B cell (primary cell): ENCODE data around the gene SYCP3. TPM values are rescaled to one million over a fixed set of nuclear protein-coding genes. Genes with fewer than 3 reads are reported as not detected.

ENCODE experiments used
- ATAC-seq: fragments of 200-7000 bp; cut with Tn5 transposase; one replicate; pipeline ENCODE4 v1.10.0; 2021; ENCODE audit warnings: low read depth, mild to moderate bottlenecking, moderate number of reproducible peaks, moderate library complexity
- CTCF ChIA-PET: fragments of 350-600 bp; sonication (Branson Sonifier 250); formaldehyde crosslinking; loops from one replicate; lab custom pipeline; 2021; ENCODE audit warnings: antibody characterized with exemption, inconsistent platforms; lab: Charles Lee
- POLR2A ChIA-PET: fragments of 350-600 bp; sonication (Branson Sonifier 250); formaldehyde crosslinking; loops from one replicate; lab custom pipeline; 2021; ENCODE audit warnings: antibody characterized with exemption; lab: Charles Lee
- DNase-seq: peaks from one replicate; pipeline ENCODE4 v3.0.0; 2013
- H2AFZ ChIP-seq: 2 replicates; pipeline ENCODE4 v1.6.1; 2012; ENCODE audit warnings: mild to moderate bottlenecking, low read depth, low read length; ENCODE audit not compliant: insufficient read depth, poor library complexity, severe bottlenecking
- H3K27ac ChIP-seq, 2 donors: 1 replicate in 1 of 2; 2 replicates in 1 of 2; pipeline ENCODE4 v1.5.1; 2012 to 2013; ENCODE audit warnings: low read length in 2 of 2, mild to moderate bottlenecking in 2 of 2, moderate library complexity in 1 of 2
- H3K27me3 ChIP-seq, 4 experiments: fragments of 200-600 bp in 1 of 4; sonication (generic) in 1 of 4; replicated peaks in 1 of 4; 1 replicate in 2 of 4; 2 replicates in 2 of 4; pipeline versions ENCODE4 v1.6.1 to v1.7.0; 2013 to 2016; ENCODE audit warnings: low read length in 3 of 4, mild to moderate bottlenecking in 2 of 4, mixed read lengths in 1 of 4, moderate library complexity in 1 of 4; ENCODE audit not compliant: insufficient read depth in 4 of 4, control insufficient read depth in 3 of 4; ENCODE audit errors: control extremely low read depth in 1 of 4
- H3K36me3 ChIP-seq, 2 experiments: replicated peaks in 1 of 2; 1 replicate in 1 of 2; 2 replicates in 1 of 2; pipeline versions ENCODE4 v1.6.1 to v1.7.1; 2013; ENCODE audit warnings: low read length in 1 of 2; ENCODE audit not compliant: insufficient read depth in 2 of 2, control insufficient read depth in 1 of 2; ENCODE audit errors: control extremely low read depth in 1 of 2, extremely low read depth in 1 of 2
- H3K4me1 ChIP-seq, 2 donors: fragments of 200-600 bp in 1 of 2; sonication (generic) in 1 of 2; 1 replicate in 1 of 2; 2 replicates in 1 of 2; pipeline versions ENCODE4 v1.5.1 to v1.6.1; 2013 to 2017; ENCODE audit warnings: low read length in 2 of 2; ENCODE audit not compliant: control insufficient read depth in 2 of 2, insufficient read depth in 2 of 2
- H3K4me2 ChIP-seq: replicated peaks from 2 replicates; pipeline ENCODE3; 2012; ENCODE audit warnings: mild to moderate bottlenecking, low read depth, low read length; ENCODE audit not compliant: poor library complexity, severe bottlenecking
- H3K4me3 ChIP-seq, 5 experiments: fragments of 200-600 bp in 1 of 5; sonication (generic) in 1 of 5; 1 replicate in 3 of 5; 2 replicates in 2 of 5; pipeline versions ENCODE4 v1.5.1 to v1.7.0; 2011 to 2016; ENCODE audit warnings: low read length in 4 of 5, mild to moderate bottlenecking in 4 of 5, low read depth in 2 of 5, control low read depth in 1 of 5, moderate library complexity in 1 of 5; ENCODE audit not compliant: insufficient read depth in 1 of 5; ENCODE audit errors: control extremely low read depth in 1 of 5, extremely low read depth in 1 of 5
- H3K79me2 ChIP-seq: fragments of 200-600 bp; sonication (generic); one replicate; pipeline ENCODE4 v1.6.0; 2016; ENCODE audit warnings: low read length; ENCODE audit not compliant: control insufficient read depth, insufficient read depth
- H3K9ac ChIP-seq: fragments of 200-600 bp; sonication (generic); 2 replicates; pipeline ENCODE4 v1.6.1; 2017; ENCODE audit warnings: mild to moderate bottlenecking, low read length, moderate library complexity
- H3K9me3 ChIP-seq, 3 donors: one replicate each; pipeline versions ENCODE4 v1.6.1 to v1.7.1; 2013; ENCODE audit warnings: low read length in 2 of 3; ENCODE audit not compliant: control insufficient read depth in 2 of 3, insufficient read depth in 1 of 3; ENCODE audit errors: control extremely low read depth in 1 of 3
- H4K20me1 ChIP-seq: 2 replicates; pipeline ENCODE4 v1.6.0; 2012; ENCODE audit warnings: mild to moderate bottlenecking, low read length; ENCODE audit not compliant: insufficient read depth, control insufficient read depth, poor library complexity, severe bottlenecking
- H3K27ac Mint-ChIP-seq: one replicate; pipeline ENCODE4 v1.8.0; 2021; ENCODE audit warnings: mixed read lengths
- H3K27me3 Mint-ChIP-seq: one replicate; pipeline ENCODE4 v1.8.0; 2021; ENCODE audit warnings: mixed read lengths
- H3K4me1 Mint-ChIP-seq: one replicate; pipeline ENCODE4 v1.8.0; 2021; ENCODE audit warnings: mixed read lengths
- H3K4me3 Mint-ChIP-seq: one replicate; pipeline ENCODE4 v1.8.0; 2021; ENCODE audit warnings: mixed read lengths
- H3K9me3 Mint-ChIP-seq: one replicate; pipeline ENCODE4 v1.8.0; 2022; ENCODE audit warnings: mixed read lengths; ENCODE audit not compliant: insufficient read depth
- EZH2 ChIP-seq: IDR thresholded peaks from 2 replicates; pipeline ENCODE4 v1.6.1; 2012; ENCODE audit warnings: borderline replicate concordance, low read depth, mild to moderate bottlenecking, moderate library complexity, low read length; ENCODE audit not compliant: insufficient read depth, poor library complexity, severe bottlenecking
- WGBS: methylation state at CpG from one replicate; pipeline ENCODE4 v1.1.5; 2013; ENCODE audit warnings: missing lambda C conversion rate; ENCODE audit not compliant: insufficient coverage; 5-methylcytosine and 5-hydroxymethylcytosine counted together
- intact Hi-C: fragments of 100-400 bp; cut with micrococcal nuclease; formaldehyde crosslinking; loops from one replicate; pipeline ENCODE4 v1.10.0; 2022
- polyA plus RNA-seq: library from polyadenylated mRNA; depleted of rRNA; stranded (reverse); fragments of >200 nt; gene quantifications from 2 replicates; pipeline ENCODE4 v1.2.3, GENCODE V29; 2012
- total RNA-seq, 2 donors: library from RNA; stranded (reverse); fragments of 120-200 nt in 1 of 2; gene quantifications; 1 replicate in 1 of 2; 2 replicates in 1 of 2; pipeline versions ENCODE4 v1.2.3 to v1.2.4, GENCODE V29; 2013 to 2022
- TF ChIP-seq, protein P1 (sequence below): fragments of 200-600 bp; IDR thresholded peaks from one replicate; pipeline ENCODE4 v1.8.0; 2022; ENCODE audit warnings: antibody characterized with exemption, mild to moderate bottlenecking

Gene SYCP3
- total and polyA plus RNA-seq, 2 donors (not counting 1 experiment from before 2014, with no cell fraction given), result 0.04 to 0.12 TPM

- Histone ChIP-seq H3K4me1 (peaks cover 36 to 43% of the 10 kb centered on the region in 2 donors), H2AFZ (no peak overlapping the region), H3K27ac (no peak overlapping the region), H3K9me3 (no peaks in the 10 kb centered on the region), H3K4me2 (no peak overlapping the region), H3K27me3 (no peaks in the 10 kb centered on the region), H3K79me2 (no peaks in the 10 kb centered on the region), H4K20me1 (no peaks in the 10 kb centered on the region), H3K36me3 (peaks cover 17 to 22% of the 10 kb centered on the region in 2 experiments), H3K4me3 (no peak overlapping the region), H3K9ac (no peak overlapping the region)
- Mint-ChIP-seq H3K4me3 (no peak overlapping the region), H3K27ac (peak overlapping the region; percentile 74), H3K4me1 (peaks cover 63% of the 10 kb centered on the region), H3K9me3 (no peaks in the 10 kb centered on the region), H3K27me3 (no peaks in the 10 kb centered on the region)
- ChIA-PET POLR2A (interaction anchor here (0.6 kb wide), 1 partner anchor 25 kb away, joined by 5 read pairs; no protein-coding TSS in a partner anchor), CTCF (interaction anchor here (1.4 to 4.5 kb wide), 3 partner anchors 13 to 82 kb away, joined by 3 to 30 read pairs (median 10); partner anchors contain the start of gene GNPTAB)
- intact Hi-C loops, result loop anchor here (10.0 kb wide), 1 partner anchor 1697 kb away; no protein-coding TSS in a partner anchor
- no peak for TF ChIP-seq EZH2
- TF ChIP-seq, protein P1, sequence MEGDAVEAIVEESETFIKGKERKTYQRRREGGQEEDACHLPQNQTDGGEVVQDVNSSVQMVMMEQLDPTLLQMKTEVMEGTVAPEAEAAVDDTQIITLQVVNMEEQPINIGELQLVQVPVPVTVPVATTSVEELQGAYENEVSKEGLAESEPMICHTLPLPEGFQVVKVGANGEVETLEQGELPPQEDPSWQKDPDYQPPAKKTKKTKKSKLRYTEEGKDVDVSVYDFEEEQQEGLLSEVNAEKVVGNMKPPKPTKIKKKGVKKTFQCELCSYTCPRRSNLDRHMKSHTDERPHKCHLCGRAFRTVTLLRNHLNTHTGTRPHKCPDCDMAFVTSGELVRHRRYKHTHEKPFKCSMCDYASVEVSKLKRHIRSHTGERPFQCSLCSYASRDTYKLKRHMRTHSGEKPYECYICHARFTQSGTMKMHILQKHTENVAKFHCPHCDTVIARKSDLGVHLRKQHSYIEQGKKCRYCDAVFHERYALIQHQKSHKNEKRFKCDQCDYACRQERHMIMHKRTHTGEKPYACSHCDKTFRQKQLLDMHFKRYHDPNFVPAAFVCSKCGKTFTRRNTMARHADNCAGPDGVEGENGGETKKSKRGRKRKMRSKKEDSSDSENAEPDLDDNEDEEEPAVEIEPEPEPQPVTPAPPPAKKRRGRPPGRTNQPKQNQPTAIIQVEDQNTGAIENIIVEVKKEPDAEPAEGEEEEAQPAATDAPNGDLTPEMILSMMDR, result no peak
- ATAC-seq, result no peak
- WGBS, result 100% methylated on average over 1 of the region's 1 CpG
- no peak for DNase-seq
These were observed 8.4 kb upstream of the SYCP3 start for GRCh38 chr12:101747697-101748096.

DNA sequence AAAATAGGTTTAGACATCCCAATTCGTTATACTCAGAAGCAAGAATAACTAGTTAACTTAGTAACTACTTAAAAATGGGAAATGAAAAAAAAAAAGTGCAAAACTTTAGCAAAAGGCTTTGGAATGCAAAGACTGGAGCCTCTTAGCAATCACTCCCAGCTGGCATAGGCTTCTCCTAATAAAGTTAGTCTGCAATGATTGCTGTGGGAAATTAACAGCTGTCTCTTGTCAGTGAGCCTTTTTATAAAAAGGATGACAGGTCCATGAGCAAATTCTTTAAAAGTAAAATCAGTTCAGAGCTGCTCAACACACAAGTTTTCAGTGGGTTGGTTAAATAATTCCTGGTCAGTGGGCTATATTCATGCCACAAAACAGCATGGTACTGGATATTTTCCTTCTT is 7.4 kb upstream of the SYCP3 start:
- intact Hi-C loops, result loop anchor here (10.0 kb wide), 1 partner anchor 1698 kb away; no protein-coding TSS in a partner anchor
- Histone ChIP-seq H3K9ac (no peak overlapping the region), H3K79me2 (no peaks in the 10 kb centered on the region), H3K36me3 (peaks cover 17 to 24% of the 10 kb centered on the region in 2 experiments), H3K4me1 (peaks cover 45 to 50% of the 10 kb centered on the region in 2 donors), H4K20me1 (no peaks in the 10 kb centered on the region), H2AFZ (no peak overlapping the region), H3K4me2 (no peak overlapping the region), H3K4me3 (no peak overlapping the region), H3K9me3 (no peaks in the 10 kb centered on the region), H3K27ac (no peak overlapping the region), H3K27me3 (no peaks in the 10 kb centered on the region)
- CTCF ChIA-PET, result interaction anchor here (0.7 to 4.5 kb wide), 9 partner anchors 10 to 961 kb away, joined by 3 to 30 read pairs (median 4); partner anchors contain the start of gene GNPTAB
- DNase-seq, result no peak
- no peak for ATAC-seq
- peak overlapping the region; percentile 74 for H3K27ac Mint-ChIP-seq
- POLR2A ChIA-PET, result no interaction called here
- WGBS, result no CpG with 5 or more reads among the region's 1 CpG
- H3K27me3 Mint-ChIP-seq, result no peaks in the 10 kb centered on the region
- H3K4me1 Mint-ChIP-seq, result peaks cover 72% of the 10 kb centered on the region
- H3K9me3 Mint-ChIP-seq, result no peaks in the 10 kb centered on the region
- H3K4me3 Mint-ChIP-seq, result no peak overlapping the region
- no peak for TF ChIP-seq EZH2
- TF ChIP-seq, protein P1, result no peak
